A673 (cell line): Measurements from ENCODE around the gene NAPB. TPM values are rescaled to one million over a fixed set of nuclear protein-coding genes. Genes with fewer than 3 reads are reported as not detected.

ENCODE experiments used
- BruUV-seq: library from RNA; stranded (reverse); fragments of 400-500 nt; replicated peaks from 2 replicates; lab custom pipeline; 2021; lab: Mats Ljungman, UMichigan
- CTCF ChIA-PET: fragments of 300-600 bp; sonication (Branson Sonifier 250); formaldehyde crosslinking; loops from one replicate; lab custom pipeline; 2022; ENCODE audit warnings: antibody characterized with exemption; lab: Charles Lee
- POLR2A ChIA-PET: fragments of 300-600 bp; sonication (Branson Sonifier 250); formaldehyde crosslinking; loops from one replicate; lab custom pipeline; 2022; ENCODE audit warnings: antibody characterized with exemption; ENCODE audit not compliant: low non-redundant PET; lab: Charles Lee
- DNase-seq: peaks from one replicate; pipeline ENCODE4 v3.0.0-alpha.2; 2015; ENCODE audit warnings: low spot score
- H3K27ac ChIP-seq: fragments of 200-600 bp; sonication (generic); 2 replicates; pipeline ENCODE4 v1.5.1; 2016; ENCODE audit warnings: mixed run types, low read depth, mild to moderate bottlenecking, mixed read lengths, antibody characterized with exemption, low read length; ENCODE audit not compliant: poor library complexity, severe bottlenecking
- H3K27me3 ChIP-seq: fragments of 200-600 bp; sonication (generic); replicated peaks from 2 replicates; pipeline ENCODE4 v1.6.1; 2017; ENCODE audit warnings: mixed run types, low read depth, mild to moderate bottlenecking, mixed read lengths, antibody characterized with exemption, low read length; ENCODE audit not compliant: insufficient read depth, poor library complexity
- H3K36me3 ChIP-seq: fragments of 200-600 bp; sonication (generic); 2 replicates; pipeline ENCODE4 v1.6.1; 2016; ENCODE audit warnings: mixed run types, mild to moderate bottlenecking, mixed read lengths, antibody characterized with exemption, low read length; ENCODE audit not compliant: insufficient read depth, poor library complexity, severe bottlenecking
- H3K4me1 ChIP-seq: fragments of 200-600 bp; sonication (generic); 2 replicates; pipeline ENCODE4 v1.6.1; 2017; ENCODE audit warnings: mixed run types, mild to moderate bottlenecking, mixed read lengths, antibody characterized with exemption, low read length; ENCODE audit not compliant: insufficient read depth, poor library complexity, severe bottlenecking
- H3K4me3 ChIP-seq: fragments of 200-600 bp; sonication (generic); 2 replicates; pipeline ENCODE4 v1.5.1; 2016; ENCODE audit warnings: low read depth, mixed run types, mild to moderate bottlenecking, mixed read lengths, low read length; ENCODE audit not compliant: poor library complexity, severe bottlenecking
- H3K9me3 ChIP-seq: fragments of 200-600 bp; sonication (generic); 2 replicates; pipeline ENCODE4 v1.6.1; 2016; ENCODE audit warnings: mixed run types, low read depth, mild to moderate bottlenecking, mixed read lengths, antibody characterized with exemption, low read length; ENCODE audit not compliant: poor library complexity, severe bottlenecking
- CTCF ChIP-seq: fragments of 300-800, 200-600 bp; sonication (generic); conservative IDR thresholded peaks from 2 replicates; pipeline ENCODE4 v1.5.1; 2017; ENCODE audit warnings: low read depth, mild to moderate bottlenecking, antibody characterized with exemption, low read length, moderate library complexity, mixed read lengths
- EZH2 ChIP-seq: fragments of 200-600 bp; sonication (generic); IDR thresholded peaks from 2 replicates; pipeline ENCODE4 v1.6.1; 2017; ENCODE audit warnings: borderline replicate concordance, low read depth, mild to moderate bottlenecking, mixed read lengths, antibody characterized with exemption, low read length; ENCODE audit not compliant: poor library complexity, severe bottlenecking
- intact Hi-C: fragments of 100-400 bp; cut with micrococcal nuclease; formaldehyde crosslinking; loops from one replicate; pipeline ENCODE4 v1.10.0; 2022; ENCODE audit not compliant: unreplicated experiment
- total RNA-seq: library from RNA; stranded (reverse); gene quantifications from 2 replicates; pipeline ENCODE4 v1.2.3, GENCODE V29; 2021

NAPB gene
- total RNA-seq, 1 experiment from 2014 or later: 11.6 TPM

DNA sequence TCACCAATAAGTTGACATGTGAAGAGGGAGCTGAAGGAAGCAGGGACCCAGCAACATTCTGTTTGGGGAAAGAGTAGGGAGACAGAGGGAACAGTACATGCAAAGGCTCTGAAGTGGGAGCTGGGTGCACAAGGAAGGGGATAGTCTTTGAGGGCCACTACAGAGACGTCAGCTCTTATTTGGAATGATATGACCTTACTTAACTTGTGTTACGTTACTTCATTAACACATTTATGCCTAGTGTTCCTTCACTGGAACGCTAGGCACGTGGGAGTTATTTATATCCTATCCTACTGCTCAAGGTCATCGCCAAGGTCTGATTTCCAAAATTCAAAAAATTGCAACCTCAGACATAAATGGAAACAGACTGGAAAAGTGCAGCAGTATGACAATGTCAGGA, 20.2 kb downstream of the NAPB start:
- H3K4me3 ChIP-seq: no peak overlapping the region
- no peaks in the 10 kb centered on the region for H3K9me3 ChIP-seq
- intact Hi-C loops: no loop called here
- no peak for DNase-seq
- H3K27ac ChIP-seq: no peak overlapping the region
- ChIA-PET CTCF (no interaction called here), POLR2A (no interaction called here)
- H3K36me3 ChIP-seq: no peaks in the 10 kb centered on the region
- BruUV-seq: no TSS peak
- no peaks in the 10 kb centered on the region for H3K27me3 ChIP-seq
- H3K4me1 ChIP-seq: no peaks in the 10 kb centered on the region
- TF ChIP-seq CTCF (no peak), EZH2 (no peak)

GRCh38 chr20:23399568-23400241, 21.6 kb downstream of the NAPB start:
- intact Hi-C loops: no loop called here
- peak; percentile 4 for DNase-seq
- BruUV-seq: no TSS peak
- Histone ChIP-seq H3K4me1 (no peaks in the 10 kb centered on the region), H3K9me3 (no peaks in the 10 kb centered on the region), H3K36me3 (peaks cover 5% of the 10 kb centered on the region), H3K27me3 (no peaks in the 10 kb centered on the region), H3K27ac (no peak overlapping the region), H3K4me3 (no peak overlapping the region)
- TF ChIP-seq EZH2 (no peak), CTCF (no peak)
- CTCF ChIA-PET: no interaction called here
- POLR2A ChIA-PET: no interaction called here

- Histone ChIP-seq H3K27ac (no peak overlapping the region), H3K4me1 (no peaks in the 10 kb centered on the region), H3K27me3 (no peaks in the 10 kb centered on the region), H3K4me3 (no peak overlapping the region), H3K9me3 (no peaks in the 10 kb centered on the region), H3K36me3 (peaks cover 18% of the 10 kb centered on the region)
- CTCF ChIA-PET: no interaction called here
- intact Hi-C loops: no loop called here
- no TSS peak for BruUV-seq
- no peak for TF ChIP-seq EZH2
- no peak for TF ChIP-seq CTCF
- POLR2A ChIA-PET: no interaction called here
- DNase-seq: no peak
Observed at GRCh38 chr20:23397961-23398360, 23.3 kb downstream of the NAPB start.
